Loucy (cell line): ENCODE measurements around the gene PDE9A.

Experiments used
- EZH2phosphoT487 ChIP-seq: fragments of 200-600 bp; IDR thresholded peaks from 2 replicates; pipeline ENCODE4 v1.6.1; 2018; ENCODE audit warnings: antibody characterized with exemption, mild to moderate bottlenecking, moderate library complexity, borderline replicate concordance
- TF ChIP-seq, protein P1 (sequence below): fragments of 200-600 bp; sonication (generic); conservative IDR thresholded peaks from 2 replicates; pipeline ENCODE4 v1.5.1; 2014; ENCODE audit warnings: mild to moderate bottlenecking, antibody characterized with exemption, low read length

DNA sequence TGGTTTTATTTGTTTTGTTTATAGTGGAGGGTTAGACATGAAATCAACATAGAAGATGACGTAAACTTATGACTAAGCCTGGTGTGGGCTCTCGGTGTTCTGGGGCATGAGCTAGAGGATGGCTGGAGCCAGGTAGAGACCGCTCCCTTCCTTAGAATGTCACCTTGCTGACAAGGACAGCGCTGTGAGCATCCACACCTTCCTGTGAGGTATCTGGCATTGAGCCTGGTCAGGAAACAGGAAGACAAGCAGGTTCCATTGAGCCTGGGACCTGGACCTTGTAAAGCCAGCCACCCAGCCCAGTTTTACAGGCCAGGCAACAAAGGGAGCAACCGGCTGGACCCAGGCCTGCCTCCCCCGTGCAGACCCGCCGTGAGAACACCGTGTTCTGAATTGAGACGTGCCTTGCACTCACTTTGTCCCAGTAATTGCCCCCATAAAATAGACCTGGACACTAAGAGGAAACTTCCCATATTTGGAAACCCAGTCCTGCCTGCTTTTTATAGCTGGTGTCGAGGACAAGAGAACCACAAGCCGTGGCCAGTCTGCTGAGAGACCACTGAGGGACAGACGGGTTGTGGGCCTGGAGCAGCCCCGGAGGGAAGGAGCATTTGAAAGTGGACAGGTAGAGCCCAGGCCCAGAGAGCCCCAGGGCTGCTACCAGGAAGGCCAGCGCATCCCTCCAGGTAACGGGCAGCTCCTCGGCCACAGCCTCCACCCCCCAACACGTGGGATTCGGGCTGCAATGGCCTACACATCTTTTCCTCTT lies 78.0 kb downstream of the PDE9A start:
- TF ChIP-seq, protein P1, sequence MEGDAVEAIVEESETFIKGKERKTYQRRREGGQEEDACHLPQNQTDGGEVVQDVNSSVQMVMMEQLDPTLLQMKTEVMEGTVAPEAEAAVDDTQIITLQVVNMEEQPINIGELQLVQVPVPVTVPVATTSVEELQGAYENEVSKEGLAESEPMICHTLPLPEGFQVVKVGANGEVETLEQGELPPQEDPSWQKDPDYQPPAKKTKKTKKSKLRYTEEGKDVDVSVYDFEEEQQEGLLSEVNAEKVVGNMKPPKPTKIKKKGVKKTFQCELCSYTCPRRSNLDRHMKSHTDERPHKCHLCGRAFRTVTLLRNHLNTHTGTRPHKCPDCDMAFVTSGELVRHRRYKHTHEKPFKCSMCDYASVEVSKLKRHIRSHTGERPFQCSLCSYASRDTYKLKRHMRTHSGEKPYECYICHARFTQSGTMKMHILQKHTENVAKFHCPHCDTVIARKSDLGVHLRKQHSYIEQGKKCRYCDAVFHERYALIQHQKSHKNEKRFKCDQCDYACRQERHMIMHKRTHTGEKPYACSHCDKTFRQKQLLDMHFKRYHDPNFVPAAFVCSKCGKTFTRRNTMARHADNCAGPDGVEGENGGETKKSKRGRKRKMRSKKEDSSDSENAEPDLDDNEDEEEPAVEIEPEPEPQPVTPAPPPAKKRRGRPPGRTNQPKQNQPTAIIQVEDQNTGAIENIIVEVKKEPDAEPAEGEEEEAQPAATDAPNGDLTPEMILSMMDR = no peak
- TF ChIP-seq EZH2phosphoT487 = no peak
